Embryonic facial prominence (tissue), 1 donor: ENCODE results near the gene ARPP19.
"Not testable (repeated sequence)": the region's sequence is repeated elsewhere in the genome, so short reads cannot be mapped to it uniquely, and the experiment has no call there.

Experiments
- DNase-seq: peaks from one replicate; pipeline ENCODE4 v3.0.0-alpha.2; 2016; ENCODE audit errors: extremely low spot score

Gene ARPP19

GRCh38 chr15:52512869-52513268 is 56.0 kb downstream of the ARPP19 start:
- not testable (repeated sequence) for DNase-seq

GRCh38 chr15:52511084-52511483 is 57.7 kb downstream of the ARPP19 start:
- DNase-seq: no peak

GRCh38 chr15:52509500-52510245 is 59.2 kb downstream of the ARPP19 start:
- DNase-seq: no peak

GRCh38 chr15:52506549-52506948 is 62.3 kb downstream of the ARPP19 start:
- DNase-seq: no peak

- DNase-seq: no peak
These were observed 63.7 kb downstream of the ARPP19 start for GRCh38 chr15:52505151-52505550.

GRCh38 chr15:52503788-52504496 is 64.9 kb downstream of the ARPP19 start:
- no peak for DNase-seq

GRCh38 chr15:52502608-52503007 is 66.2 kb downstream of the ARPP19 start:
- no peak for DNase-seq

- no peak for DNase-seq
These were observed 69.3 kb downstream of the ARPP19 start for GRCh38 chr15:52499506-52499905.

- DNase-seq: no peak
These were observed 70.1 kb downstream of the ARPP19 start for GRCh38 chr15:52498706-52499105.
